ENCODE measurements around the gene TP53BP2.
"Not testable (repeated sequence)": the region's sequence is repeated elsewhere in the genome, so short reads cannot be mapped to it uniquely, and the experiment has no call there.

The TP53BP2 gene

GRCh38 chr1:223845810-223846682, at the start of gene TP53BP2:
Gene TP53BP2, minus strand, starts transcription at chr1:223845947. Its CDS starts 267 bp downstream, at chr1:223845680.
- peak; percentile 88 for DNase-seq

- DNase-seq = not testable (repeated sequence)
Measured at GRCh38 chr1:223890494-223890893, 44.7 kb upstream of the TP53BP2 start.

- not testable (repeated sequence) for DNase-seq
Measured at GRCh38 chr1:223889319-223889718, 43.6 kb upstream of the TP53BP2 start.

GRCh38 chr1:223887747-223888418, 42.1 kb upstream of the TP53BP2 start:
- no peak for DNase-seq

GRCh38 chr1:223886516-223886921, 40.8 kb upstream of the TP53BP2 start:
- no peak for DNase-seq

- no peak for DNase-seq
Measured at GRCh38 chr1:223885614-223886013, 39.9 kb upstream of the TP53BP2 start.

GRCh38 chr1:223878598-223879325, 33.0 kb upstream of the TP53BP2 start:
- no peak for DNase-seq

- no peak for DNase-seq
Measured at GRCh38 chr1:223877804-223878203, 32.1 kb upstream of the TP53BP2 start.

- DNase-seq = no peak
Measured at GRCh38 chr1:223876590-223876989, 30.8 kb upstream of the TP53BP2 start.

GRCh38 chr1:223873044-223873443, 27.3 kb upstream of the TP53BP2 start:
- DNase-seq = no peak

- DNase-seq = no peak
Measured at GRCh38 chr1:223872308-223872901, 26.7 kb upstream of the TP53BP2 start.

GRCh38 chr1:223870617-223871574, 25.1 kb upstream of the TP53BP2 start:
- no peak for DNase-seq

GRCh38 chr1:223864599-223865368, 19.0 kb upstream of the TP53BP2 start:
- not testable (repeated sequence) for DNase-seq

- no peak for DNase-seq
Measured at GRCh38 chr1:223864084-223864483, 18.3 kb upstream of the TP53BP2 start.

- no peak for DNase-seq
Measured at GRCh38 chr1:223861904-223862303, 16.2 kb upstream of the TP53BP2 start.

GRCh38 chr1:223860051-223860622, 14.4 kb upstream of the TP53BP2 start:
- no peak for DNase-seq

GRCh38 chr1:223859058-223859457, 13.3 kb upstream of the TP53BP2 start:
- DNase-seq = no peak

- no peak for DNase-seq
Measured at GRCh38 chr1:223856386-223856785, 10.6 kb upstream of the TP53BP2 start.

- no peak for DNase-seq
Measured at GRCh38 chr1:223853748-223854147, 8.0 kb upstream of the TP53BP2 start.

- DNase-seq = no peak
Measured at GRCh38 chr1:223853275-223853674, 7.5 kb upstream of the TP53BP2 start.

GRCh38 chr1:223852337-223852736, 6.6 kb upstream of the TP53BP2 start:
- no peak for DNase-seq

All from stimulated activated CD4-positive, alpha-beta T cell treated with anti-CD3 and anti-CD28 coated beads, Interleukin-15, amount 100 ng/mL, for 24 hours (primary cell).